GM18873 (cell line): ENCODE results near the gene USP46.

Experiments used
- ATAC-seq: cut with Tn5 transposase; IDR thresholded peaks from one replicate; pipeline ENCODE4 v1.9.1; 2021; ENCODE audit warnings: mild to moderate bottlenecking, moderate library complexity, moderate number of reproducible peaks; ENCODE audit not compliant: unreplicated experiment, low FRiP score

The USP46 gene

GRCh38 chr4:52576961-52577623 lies 82.0 kb downstream of the USP46 start:
- ATAC-seq = no peak

- no peak for ATAC-seq
Observed at GRCh38 chr4:52576326-52576725, 82.8 kb downstream of the USP46 start.

- no peak for ATAC-seq
Observed at GRCh38 chr4:52575406-52575805, 83.7 kb downstream of the USP46 start.

- no peak for ATAC-seq
Observed at GRCh38 chr4:52574036-52574435, 85.1 kb downstream of the USP46 start.

- ATAC-seq = no peak
Observed at GRCh38 chr4:52573551-52573950, 85.5 kb downstream of the USP46 start.

GRCh38 chr4:52572936-52573485 lies 86.1 kb downstream of the USP46 start:
- ATAC-seq = no peak

GRCh38 chr4:52568351-52568750 lies 90.8 kb downstream of the USP46 start:
- no peak for ATAC-seq

- ATAC-seq = no peak
Observed at GRCh38 chr4:52566136-52567031, 92.7 kb downstream of the USP46 start.

GRCh38 chr4:52560844-52561280 lies 98.2 kb downstream of the USP46 start:
- ATAC-seq = no peak

GRCh38 chr4:52555356-52555716 lies 103.8 kb downstream of the USP46 start:
- no peak for ATAC-seq

- no peak for ATAC-seq
Observed at GRCh38 chr4:52554612-52555355, 104.3 kb downstream of the USP46 start.

- ATAC-seq = no peak
Observed at GRCh38 chr4:52552778-52553177, 106.3 kb downstream of the USP46 start.

- ATAC-seq = no peak
Observed at GRCh38 chr4:52551487-52551886, 107.6 kb downstream of the USP46 start.

GRCh38 chr4:52550186-52550585 lies 108.9 kb downstream of the USP46 start:
- ATAC-seq = no peak

GRCh38 chr4:52548818-52549570 lies 110.1 kb downstream of the USP46 start:
- ATAC-seq = no peak

GRCh38 chr4:52546449-52546848 lies 112.7 kb downstream of the USP46 start:
- ATAC-seq = no peak

GRCh38 chr4:52545099-52546069 lies 113.7 kb downstream of the USP46 start:
- ATAC-seq = peak; percentile 78
